Loucy (cell line): ENCODE results near the gene PDK1.

Source experiments
- EZH2phosphoT487 ChIP-seq: fragments of 200-600 bp; IDR thresholded peaks from 2 replicates; pipeline ENCODE4 v1.6.1; 2018; ENCODE audit warnings: antibody characterized with exemption, mild to moderate bottlenecking, moderate library complexity, borderline replicate concordance
- TF ChIP-seq, protein P1 (sequence below): fragments of 200-600 bp; sonication (generic); conservative IDR thresholded peaks from 2 replicates; pipeline ENCODE4 v1.5.1; 2014; ENCODE audit warnings: mild to moderate bottlenecking, antibody characterized with exemption, low read length

DNA sequence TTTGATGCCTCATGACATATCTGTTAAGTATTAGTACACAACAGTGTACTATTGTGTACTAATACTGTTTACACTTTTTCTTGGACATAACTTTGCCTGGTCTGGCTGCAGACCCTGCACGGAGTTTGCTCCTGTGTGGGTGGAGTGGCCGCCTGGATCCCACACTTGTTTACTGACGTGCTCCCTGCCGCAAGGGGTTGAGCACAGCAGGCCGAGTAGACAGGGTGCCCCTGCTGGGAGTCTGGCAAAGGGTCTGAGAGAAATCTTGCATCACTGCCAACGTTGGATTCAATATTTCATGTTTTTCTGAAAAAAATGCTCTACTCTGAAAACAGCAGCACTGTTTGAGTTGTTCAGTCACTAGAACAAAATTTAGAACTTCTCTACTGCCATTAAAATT lies 59.0 kb downstream of the PDK1 start:
- TF ChIP-seq, protein P1, sequence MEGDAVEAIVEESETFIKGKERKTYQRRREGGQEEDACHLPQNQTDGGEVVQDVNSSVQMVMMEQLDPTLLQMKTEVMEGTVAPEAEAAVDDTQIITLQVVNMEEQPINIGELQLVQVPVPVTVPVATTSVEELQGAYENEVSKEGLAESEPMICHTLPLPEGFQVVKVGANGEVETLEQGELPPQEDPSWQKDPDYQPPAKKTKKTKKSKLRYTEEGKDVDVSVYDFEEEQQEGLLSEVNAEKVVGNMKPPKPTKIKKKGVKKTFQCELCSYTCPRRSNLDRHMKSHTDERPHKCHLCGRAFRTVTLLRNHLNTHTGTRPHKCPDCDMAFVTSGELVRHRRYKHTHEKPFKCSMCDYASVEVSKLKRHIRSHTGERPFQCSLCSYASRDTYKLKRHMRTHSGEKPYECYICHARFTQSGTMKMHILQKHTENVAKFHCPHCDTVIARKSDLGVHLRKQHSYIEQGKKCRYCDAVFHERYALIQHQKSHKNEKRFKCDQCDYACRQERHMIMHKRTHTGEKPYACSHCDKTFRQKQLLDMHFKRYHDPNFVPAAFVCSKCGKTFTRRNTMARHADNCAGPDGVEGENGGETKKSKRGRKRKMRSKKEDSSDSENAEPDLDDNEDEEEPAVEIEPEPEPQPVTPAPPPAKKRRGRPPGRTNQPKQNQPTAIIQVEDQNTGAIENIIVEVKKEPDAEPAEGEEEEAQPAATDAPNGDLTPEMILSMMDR, result no peak
- no peak for TF ChIP-seq EZH2phosphoT487
